ENCODE results near the gene RRP8. TPM values are rescaled to one million over a fixed set of nuclear protein-coding genes. Genes with fewer than 3 reads are reported as not detected.

Gene RRP8
- total RNA-seq, 2 donors from 2014 or later: 17.5 to 25.7 TPM

GRCh38 chr11:6608011-6608410, 4.6 kb upstream of the RRP8 start:
- Histone ChIP-seq H3K4me3 (no peak overlapping the region), H3K27ac (peak overlapping the region; percentile 89), H3K9me3 (no peaks in the 10 kb centered on the region), H3K4me1 (peaks cover 20% of the 10 kb centered on the region), H3K27me3 (no peaks in the 10 kb centered on the region), H3K9ac (ENCODE audit: low read depth in 2 of 2, low read length in 2 of 2) (no peak overlapping the region), H3K36me3 (peaks cover 23% of the 10 kb centered on the region)
- no peak for TF ChIP-seq CTCF (IDR thresholded peaks at IDR 0.05)
- intact Hi-C loops (cut with DNase I): loop anchor here (10.0 kb wide), 1 partner anchor 133 kb away; the partner anchor contains the start of gene TRIM3
- peak; percentile 17 for DNase-seq

GRCh38 chr11:6607190-6607795, 3.9 kb upstream of the RRP8 start:
- H3K9ac ChIP-seq (ENCODE audit: low read depth in 2 of 2, low read length in 2 of 2): peak overlapping the region in 1 of 2 donors; percentile 65
- H3K36me3 ChIP-seq: peaks cover 23% of the 10 kb centered on the region
- intact Hi-C loops (cut with DNase I): loop anchor here (10.0 kb wide), 1 partner anchor 132 kb away; the partner anchor contains the start of gene TRIM3
- no peak overlapping the region for H3K4me3 ChIP-seq
- peak overlapping the region; percentile 89 for H3K27ac ChIP-seq
- peaks cover 20% of the 10 kb centered on the region for H3K4me1 ChIP-seq
- no peaks in the 10 kb centered on the region for H3K27me3 ChIP-seq
- DNase-seq: peak; percentile 12
- H3K9me3 ChIP-seq: no peaks in the 10 kb centered on the region
- no peak for TF ChIP-seq CTCF (IDR thresholded peaks at IDR 0.05)

- Histone ChIP-seq H3K27ac (peak overlapping the region; percentile 89), H3K9me3 (no peaks in the 10 kb centered on the region), H3K9ac (ENCODE audit: low read depth in 2 of 2, low read length in 2 of 2) (peak overlapping the region in 1 of 2 donors; percentile 65), H3K36me3 (peaks cover 23% of the 10 kb centered on the region), H3K4me3 (no peak overlapping the region), H3K4me1 (peaks cover 23% of the 10 kb centered on the region), H3K27me3 (no peaks in the 10 kb centered on the region)
- intact Hi-C loops (cut with DNase I): loop anchor here (10.0 kb wide), 1 partner anchor 132 kb away; the partner anchor contains the start of gene TRIM3
- peak; percentile 92 for DNase-seq
- no peak for TF ChIP-seq CTCF (IDR thresholded peaks at IDR 0.05)
These were observed 3.2 kb upstream of the RRP8 start for GRCh38 chr11:6606471-6607189.

- H3K9ac ChIP-seq (ENCODE audit: low read depth in 2 of 2, low read length in 2 of 2): peak overlapping the region; percentile 83 to 86
- intact Hi-C loops (cut with DNase I): loop anchor here (5.0 to 10.0 kb wide), 3 partner anchors 63 to 130 kb away; partner anchors contain the start of genes MRPL17 and TRIM3
- peak overlapping the region; percentile 77 for H3K4me3 ChIP-seq
- H3K27me3 ChIP-seq: no peaks in the 10 kb centered on the region
- peaks cover 18% of the 10 kb centered on the region for H3K4me1 ChIP-seq
- no peaks in the 10 kb centered on the region for H3K9me3 ChIP-seq
- DNase-seq: no peak
- H3K27ac ChIP-seq: peak overlapping the region; percentile 89
- peaks cover 24% of the 10 kb centered on the region for H3K36me3 ChIP-seq
- no peak for TF ChIP-seq CTCF (IDR thresholded peaks at IDR 0.05)
These were observed 1.4 kb upstream of the RRP8 start for GRCh38 chr11:6604790-6605189.

- Histone ChIP-seq H3K9ac (ENCODE audit: low read depth in 2 of 2, low read length in 2 of 2) (peak overlapping the region; percentile 83 to 86), H3K27me3 (no peaks in the 10 kb centered on the region), H3K4me3 (peak overlapping the region; percentile 77), H3K36me3 (peaks cover 25% of the 10 kb centered on the region), H3K9me3 (no peaks in the 10 kb centered on the region), H3K4me1 (peaks cover 18% of the 10 kb centered on the region), H3K27ac (peak overlapping the region; percentile 89)
- intact Hi-C loops (cut with DNase I): loop anchor here (5.0 to 10.0 kb wide), 3 partner anchors 63 to 129 kb away; partner anchors contain the start of genes MRPL17 and TRIM3
- TF ChIP-seq CTCF (IDR thresholded peaks at IDR 0.05): no peak
- peak; percentile 66 for DNase-seq
These were observed 738 bp upstream of the RRP8 start for GRCh38 chr11:6604081-6604626.
